HepG2 (cell line): ENCODE data around the gene KDM6B. TPM values are rescaled to one million over a fixed set of nuclear protein-coding genes. Genes with fewer than 3 reads are reported as not detected.

Experiments used
- AGO1 ChIP-seq: fragments of 200-400 bp; formaldehyde crosslinking; IDR thresholded peaks from 2 replicates; pipeline ENCODE4 v1.6.1; 2017; ENCODE audit warnings: mild to moderate bottlenecking, low read depth, low read length, moderate library complexity; ENCODE audit not compliant: poor library complexity, severe bottlenecking
- ARNT2 ChIP-seq: sonication (generic); formaldehyde crosslinking; IDR thresholded peaks from 2 replicates; pipeline ENCODE4 v1.8.0; 2022; ENCODE audit warnings: mild to moderate bottlenecking, low read depth, missing genetic modification reagents, moderate library complexity
- CENPX ChIP-seq: sonication (generic); formaldehyde crosslinking; IDR thresholded peaks from 2 replicates; pipeline ENCODE4 v1.9.0; 2021; ENCODE audit warnings: mild to moderate bottlenecking, missing genetic modification reagents, moderate library complexity
- HNRNPLL ChIP-seq: fragments of 200-400 bp; formaldehyde crosslinking; IDR thresholded peaks from 2 replicates; pipeline ENCODE4 v1.6.1; 2017; ENCODE audit warnings: mild to moderate bottlenecking, low read depth, low read length; ENCODE audit not compliant: poor library complexity, severe bottlenecking
- HOXA5 ChIP-seq: sonication (generic); formaldehyde crosslinking; IDR thresholded peaks from 2 replicates; pipeline ENCODE4 v1.4.0; 2020; ENCODE audit warnings: missing genetic modification reagents
- HOXD1 ChIP-seq: sonication (generic); formaldehyde crosslinking; IDR thresholded peaks from 2 replicates; pipeline ENCODE4 v1.5.0; 2020; ENCODE audit warnings: missing genetic modification reagents
- MED13 ChIP-seq: sonication (generic); formaldehyde crosslinking; IDR thresholded peaks from 2 replicates; pipeline ENCODE4 v1.5.0; 2020; ENCODE audit warnings: missing genetic modification reagents
- PHF8 ChIP-seq: sonication (generic); formaldehyde crosslinking; IDR thresholded peaks from 2 replicates; pipeline ENCODE4 v1.5.0; 2020; ENCODE audit warnings: missing genetic modification reagents
- RCOR2 ChIP-seq: IDR thresholded peaks from 2 replicates; pipeline ENCODE4 v1.6.1; 2016; ENCODE audit warnings: missing biosample characterization, missing genetic modification reagents
- RELA ChIP-seq: sonication (generic); formaldehyde crosslinking; IDR thresholded peaks from 2 replicates; pipeline ENCODE4 v1.4.0; 2020; ENCODE audit warnings: missing genetic modification reagents
- RFXAP ChIP-seq: sonication (generic); formaldehyde crosslinking; IDR thresholded peaks from 2 replicates; pipeline ENCODE4 v1.4.0; 2020; ENCODE audit warnings: missing genetic modification reagents, borderline replicate concordance
- SMAD3 ChIP-seq: sonication (generic); formaldehyde crosslinking; IDR thresholded peaks from 2 replicates; pipeline ENCODE4 v1.4.0; 2020; ENCODE audit warnings: missing genetic modification reagents
- SP4 ChIP-seq: sonication (generic); formaldehyde crosslinking; IDR thresholded peaks from 2 replicates; pipeline ENCODE4 v1.8.1; 2023; ENCODE audit warnings: mild to moderate bottlenecking, missing genetic modification reagents
- SP5 ChIP-seq: IDR thresholded peaks from 2 replicates; pipeline ENCODE4 v1.6.1; 2016; ENCODE audit warnings: low read depth, borderline replicate concordance
- TEAD3 ChIP-seq: optimal IDR thresholded peaks from 2 replicates; pipeline ENCODE3; 2016; ENCODE audit warnings: borderline replicate concordance
- ZBTB7A ChIP-seq: sonication (generic); formaldehyde crosslinking; IDR thresholded peaks from 2 replicates; pipeline ENCODE4 v1.8.0; 2022; ENCODE audit warnings: mild to moderate bottlenecking, missing genetic modification reagents
- ZNF138 ChIP-seq: sonication (generic); formaldehyde crosslinking; IDR thresholded peaks from 2 replicates; pipeline ENCODE4 v1.5.0; 2020; ENCODE audit warnings: mild to moderate bottlenecking, low read depth, missing genetic modification reagents
- ZNF564 ChIP-seq: sonication (generic); formaldehyde crosslinking; IDR thresholded peaks from 2 replicates; pipeline ENCODE4 v1.8.1; 2023; ENCODE audit warnings: mild to moderate bottlenecking, missing genetic modification reagents
- polyA plus RNA-seq, 8 experiments: library from polyadenylated mRNA; depleted of rRNA in 3 of 8; stranded (reverse) in 7 of 8; unstranded in 1 of 8; fragments of >200 nt; fragmentation: Illumina TruSeq in 4 of 8; extraction: Trizol in 4 of 8; gene quantifications; 2 replicates each; pipeline versions ENCODE4 v1.2.1 to v1.2.3, GENCODE V29; 2011 to 2016; ENCODE audit warnings: low read depth in 4 of 8, missing spikeins in 1 of 8, mixed read lengths in 1 of 8; ENCODE audit not compliant: insufficient read depth in 1 of 8
- total RNA-seq, 5 experiments: library from RNA; depleted of rRNA; stranded (reverse); fragments of >200 nt; fragmentation: Illumina TruSeq; extraction: Trizol; gene quantifications; 2 replicates each; pipeline ENCODE4 v1.2.3, GENCODE V29; 2016; ENCODE audit warnings: low read depth in 1 of 5
- TF ChIP-seq, protein P1 (sequence below): sonication (generic); formaldehyde crosslinking; IDR thresholded peaks from 2 replicates; pipeline ENCODE4 v1.5.0; 2020; ENCODE audit warnings: missing genetic modification reagents
- TF ChIP-seq, protein P2 (sequence below): sonication (generic); formaldehyde crosslinking; IDR thresholded peaks from 2 replicates; pipeline ENCODE4 v1.8.1; 2023; ENCODE audit warnings: mild to moderate bottlenecking, inconsistent platforms, moderate library complexity, missing genetic modification reagents, borderline replicate concordance
- TF ChIP-seq, protein P3 (sequence below): sonication (generic); IDR thresholded peaks from 2 replicates; pipeline ENCODE4 v1.6.1; 2016; ENCODE audit warnings: low read depth, borderline replicate concordance
- TF ChIP-seq, protein P4 (sequence below), 2 experiments: sonication (generic) in 1 of 2; formaldehyde crosslinking in 1 of 2; IDR thresholded peaks; 2 replicates each; pipeline versions ENCODE4 v1.5.1 to v1.6.1; 2011 to 2020; ENCODE audit warnings: borderline replicate concordance in 1 of 2, low read depth in 1 of 2, low read length in 1 of 2, mild to moderate bottlenecking in 1 of 2, missing genetic modification reagents in 1 of 2, moderate library complexity in 1 of 2

The KDM6B gene
- total and polyA plus RNA-seq, 2 of the 13 experiments (the other 11 are each of a cell fraction or from before 2014, with no cell fraction given): 1.3 to 2.1 TPM

DNA sequence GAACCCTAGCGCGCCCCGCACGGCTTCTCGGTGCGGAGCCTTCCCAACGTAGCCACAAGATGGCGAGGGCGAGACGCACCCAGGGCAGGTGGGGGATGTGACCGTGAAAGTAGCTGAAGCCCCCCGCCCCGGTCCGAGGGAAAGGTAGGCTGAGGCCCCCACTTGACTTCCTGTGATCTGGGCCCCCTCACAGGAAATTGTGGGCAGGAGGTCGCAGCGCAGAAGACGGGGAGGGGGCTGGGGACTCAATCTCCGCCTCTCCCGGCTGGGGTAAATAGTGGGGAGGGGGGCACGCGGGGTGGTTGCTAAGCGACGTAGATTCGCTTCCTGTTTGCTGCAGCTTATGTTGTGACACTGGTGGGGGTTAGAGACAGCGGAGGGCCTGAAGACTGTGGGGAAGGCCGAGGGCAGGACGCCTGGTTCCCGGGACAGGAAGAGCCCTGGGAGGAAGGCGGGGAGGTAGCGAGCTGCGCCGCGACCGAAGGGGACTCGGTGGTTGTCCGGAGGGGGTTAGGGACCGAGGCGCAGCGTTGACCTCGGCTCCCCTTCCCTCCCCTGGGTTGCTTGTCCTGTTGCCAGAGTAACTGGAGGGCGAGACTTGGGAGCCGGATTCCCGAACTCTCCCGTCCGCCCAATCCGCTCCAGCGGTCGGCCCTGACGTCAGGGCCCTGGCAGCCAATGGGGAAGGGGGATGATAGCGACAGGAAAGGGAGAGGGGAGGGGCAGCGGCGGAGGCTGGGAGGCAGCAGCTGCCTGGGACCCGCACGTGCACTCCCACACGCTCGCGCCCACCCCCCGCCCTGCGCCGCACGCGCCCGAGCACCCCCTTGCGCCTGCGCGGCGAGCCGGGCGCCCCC, 1.2 kb downstream of the KDM6B start (continued):
- TF ChIP-seq MED13 (CRISPR knock-in tag): peak; percentile 47; the same call in 1 of the 2 replicates
- no peak for TF ChIP-seq RCOR2 (CRISPR knock-in tag)
- TF ChIP-seq, protein P1, sequence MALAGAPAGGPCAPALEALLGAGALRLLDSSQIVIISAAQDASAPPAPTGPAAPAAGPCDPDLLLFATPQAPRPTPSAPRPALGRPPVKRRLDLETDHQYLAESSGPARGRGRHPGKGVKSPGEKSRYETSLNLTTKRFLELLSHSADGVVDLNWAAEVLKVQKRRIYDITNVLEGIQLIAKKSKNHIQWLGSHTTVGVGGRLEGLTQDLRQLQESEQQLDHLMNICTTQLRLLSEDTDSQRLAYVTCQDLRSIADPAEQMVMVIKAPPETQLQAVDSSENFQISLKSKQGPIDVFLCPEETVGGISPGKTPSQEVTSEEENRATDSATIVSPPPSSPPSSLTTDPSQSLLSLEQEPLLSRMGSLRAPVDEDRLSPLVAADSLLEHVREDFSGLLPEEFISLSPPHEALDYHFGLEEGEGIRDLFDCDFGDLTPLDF (CRISPR knock-in tag): no peak
- peak; percentile 90 for TF ChIP-seq ZBTB7A (CRISPR knock-in tag)
- no peak for TF ChIP-seq ZNF138 (CRISPR knock-in tag)
- TF ChIP-seq, protein P2, sequence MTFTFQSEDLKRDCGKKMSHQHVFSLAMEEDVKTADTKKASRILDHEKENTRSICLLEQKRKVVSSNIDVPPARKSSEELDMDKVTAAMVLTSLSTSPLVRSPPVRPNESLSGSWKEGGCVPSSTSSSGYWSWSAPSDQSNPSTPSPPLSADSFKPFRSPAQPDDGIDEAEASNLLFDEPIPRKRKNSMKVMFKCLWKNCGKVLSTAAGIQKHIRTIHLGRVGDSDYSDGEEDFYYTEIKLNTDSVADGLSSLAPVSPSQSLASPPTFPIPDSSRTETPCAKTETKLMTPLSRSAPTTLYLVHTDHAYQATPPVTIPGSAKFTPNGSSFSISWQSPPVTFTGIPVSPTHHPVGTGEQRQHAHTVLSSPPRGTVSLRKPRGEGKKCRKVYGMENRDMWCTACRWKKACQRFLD (CRISPR knock-in tag): no peak
- peak; percentile 31; the same call in 1 of the 2 replicates for TF ChIP-seq SP4
- TF ChIP-seq HOXA5 (CRISPR knock-in tag): no peak; the same call in 1 of the 2 replicates
- TF ChIP-seq RELA (CRISPR knock-in tag): no peak
- peak; percentile 23 for TF ChIP-seq HOXD1 (CRISPR knock-in tag)
- peak; percentile 58 for TF ChIP-seq HNRNPLL
- TF ChIP-seq ZNF564 (CRISPR knock-in tag): no peak
- TF ChIP-seq PHF8 (CRISPR knock-in tag): peak; percentile 7; the same call in 1 of the 2 replicates
- TF ChIP-seq, protein P3, sequence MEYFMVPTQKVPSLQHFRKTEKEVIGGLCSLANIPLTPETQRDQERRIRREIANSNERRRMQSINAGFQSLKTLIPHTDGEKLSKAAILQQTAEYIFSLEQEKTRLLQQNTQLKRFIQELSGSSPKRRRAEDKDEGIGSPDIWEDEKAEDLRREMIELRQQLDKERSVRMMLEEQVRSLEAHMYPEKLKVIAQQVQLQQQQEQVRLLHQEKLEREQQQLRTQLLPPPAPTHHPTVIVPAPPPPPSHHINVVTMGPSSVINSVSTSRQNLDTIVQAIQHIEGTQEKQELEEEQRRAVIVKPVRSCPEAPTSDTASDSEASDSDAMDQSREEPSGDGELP: peak; percentile 58; the same call in 1 of the 2 replicates
- peak; percentile 99 for TF ChIP-seq RFXAP (CRISPR knock-in tag)
- TF ChIP-seq AGO1: peak; percentile 2
- no peak for TF ChIP-seq CENPX (CRISPR knock-in tag)
- TF ChIP-seq, protein P4, sequence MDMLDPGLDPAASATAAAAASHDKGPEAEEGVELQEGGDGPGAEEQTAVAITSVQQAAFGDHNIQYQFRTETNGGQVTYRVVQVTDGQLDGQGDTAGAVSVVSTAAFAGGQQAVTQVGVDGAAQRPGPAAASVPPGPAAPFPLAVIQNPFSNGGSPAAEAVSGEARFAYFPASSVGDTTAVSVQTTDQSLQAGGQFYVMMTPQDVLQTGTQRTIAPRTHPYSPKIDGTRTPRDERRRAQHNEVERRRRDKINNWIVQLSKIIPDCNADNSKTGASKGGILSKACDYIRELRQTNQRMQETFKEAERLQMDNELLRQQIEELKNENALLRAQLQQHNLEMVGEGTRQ (IDR thresholded peaks at IDR 0.05; ENCODE audit: low read depth, low read length): 0 out of 2 replicates have a peak, but pooled peaks have one; percentile 11
- TF ChIP-seq, protein P4 (CRISPR knock-in tag; IDR thresholded peaks at IDR 0.05; ENCODE audit: borderline replicate concordance): no peak
- TF ChIP-seq ARNT2: peak; percentile 44; the same call in 1 of the 2 replicates
- TF ChIP-seq SMAD3: no peak
- peak; percentile 64; the same call in 1 of the 2 replicates for TF ChIP-seq SP5
- TF ChIP-seq TEAD3 (CRISPR knock-in tag): peak; percentile 8
